Mesenchymal stem cell (in vitro differentiated cells and primary cell): ENCODE data around the gene PSMC6.

Source experiments
- DNase-seq: peaks from one replicate; pipeline ENCODE4 v3.0.0-alpha.2; 2013
- H2AFZ ChIP-seq: one replicate; pipeline ENCODE4 v1.6.1; 2013; ENCODE audit warnings: low read depth, mild to moderate bottlenecking, control low read depth, inconsistent platforms, low read length, moderate library complexity
- H2AK5ac ChIP-seq: 2 replicates; pipeline ENCODE4 v1.6.1; 2013; ENCODE audit warnings: low read length, moderate library complexity, mild to moderate bottlenecking, inconsistent platforms; ENCODE audit not compliant: severe bottlenecking
- H2BK120ac ChIP-seq: one replicate; pipeline ENCODE4 v1.6.1; 2013; ENCODE audit warnings: low read depth, mild to moderate bottlenecking, inconsistent platforms, low read length, moderate library complexity
- H2BK12ac ChIP-seq, 2 experiments: one replicate each; pipeline ENCODE4 v1.6.1; 2013; ENCODE audit warnings: inconsistent platforms in 2 of 2, low read length in 2 of 2, mild to moderate bottlenecking in 2 of 2, moderate library complexity in 2 of 2, control low read depth in 1 of 2
- H2BK15ac ChIP-seq: one replicate; pipeline ENCODE4 v1.6.1; 2013; ENCODE audit warnings: mild to moderate bottlenecking, low read depth, inconsistent platforms; ENCODE audit not compliant: poor library complexity, severe bottlenecking
- H2BK5ac ChIP-seq: 2 replicates; pipeline ENCODE4 v1.6.1; 2013; ENCODE audit warnings: low read depth, mild to moderate bottlenecking, low read length, control low read depth, inconsistent platforms; ENCODE audit not compliant: poor library complexity, severe bottlenecking
- H3K14ac ChIP-seq, 2 experiments: one replicate each; pipeline ENCODE4 v1.6.1; 2013; ENCODE audit warnings: inconsistent platforms in 2 of 2, low read length in 2 of 2, control low read depth in 1 of 2, mild to moderate bottlenecking in 1 of 2, moderate library complexity in 1 of 2
- H3K18ac ChIP-seq, 2 experiments: one replicate each; pipeline ENCODE4 v1.6.1; 2013; ENCODE audit warnings: inconsistent platforms in 2 of 2, low read length in 2 of 2, control low read depth in 1 of 2, low read depth in 1 of 2, mild to moderate bottlenecking in 1 of 2
- H3K23ac ChIP-seq, 2 experiments: one replicate each; pipeline ENCODE4 v1.6.1; 2013; ENCODE audit warnings: inconsistent platforms in 2 of 2, low read length in 2 of 2, mild to moderate bottlenecking in 2 of 2, moderate library complexity in 2 of 2, control low read depth in 1 of 2
- H3K27ac ChIP-seq: 2 replicates; pipeline ENCODE4 v1.5.1; 2013; ENCODE audit warnings: mild to moderate bottlenecking, moderate library complexity, low read length, control low read depth, inconsistent platforms; ENCODE audit not compliant: poor library complexity, severe bottlenecking
- H3K27me3 ChIP-seq, 2 experiments: 2 replicates each; pipeline versions ENCODE4 v1.6.1 to v1.7.0; 2013; ENCODE audit warnings: low read length in 2 of 2, mild to moderate bottlenecking in 2 of 2, moderate library complexity in 2 of 2, control low read depth in 1 of 2, inconsistent platforms in 1 of 2; ENCODE audit not compliant: control insufficient read depth in 1 of 2, insufficient read depth in 1 of 2
- H3K36me3 ChIP-seq, 2 experiments: 2 replicates each; pipeline versions ENCODE4 v1.6.1 to v1.7.0; 2013; ENCODE audit warnings: low read length in 2 of 2, control low read depth in 1 of 2, inconsistent platforms in 1 of 2, low read depth in 1 of 2, mild to moderate bottlenecking in 1 of 2; ENCODE audit not compliant: insufficient read depth in 2 of 2, control insufficient read depth in 1 of 2
- H3K4ac ChIP-seq, 2 experiments: one replicate each; pipeline ENCODE4 v1.6.1; 2013; ENCODE audit warnings: inconsistent platforms in 2 of 2, low read length in 2 of 2, mild to moderate bottlenecking in 2 of 2, moderate library complexity in 2 of 2, control low read depth in 1 of 2, low read depth in 1 of 2
- H3K4me1 ChIP-seq: 2 replicates; pipeline ENCODE4 v1.6.1; 2013; ENCODE audit warnings: low read depth, low read length, control low read depth; ENCODE audit not compliant: control insufficient read depth, insufficient read depth
- H3K4me2 ChIP-seq: 2 replicates; pipeline ENCODE4 v1.6.1; 2013; ENCODE audit warnings: low read length, mild to moderate bottlenecking, inconsistent platforms; ENCODE audit not compliant: poor library complexity, severe bottlenecking
- H3K4me3 ChIP-seq, 2 experiments: 2 replicates each; pipeline versions ENCODE4 v1.5.1 to v1.7.0; 2013; ENCODE audit warnings: low read length in 2 of 2, mild to moderate bottlenecking in 2 of 2, control low read depth in 1 of 2, low read depth in 1 of 2; ENCODE audit not compliant: insufficient read depth in 1 of 2
- H3K79me1 ChIP-seq: replicated peaks from 2 replicates; pipeline ENCODE4 v1.6.1; 2013; ENCODE audit warnings: mild to moderate bottlenecking, control low read depth, low read length, inconsistent platforms; ENCODE audit not compliant: poor library complexity, severe bottlenecking
- H3K9ac ChIP-seq: 2 replicates; pipeline ENCODE4 v1.7.0; 2013; ENCODE audit warnings: mild to moderate bottlenecking, low read length, moderate library complexity
- H3K9me3 ChIP-seq: 2 replicates; pipeline ENCODE4 v1.7.0; 2013; ENCODE audit warnings: mild to moderate bottlenecking, low read length; ENCODE audit not compliant: control insufficient read depth
- H4K8ac ChIP-seq: one replicate; pipeline ENCODE4 v1.6.1; 2013; ENCODE audit warnings: inconsistent platforms, mild to moderate bottlenecking, low read length, moderate library complexity
- H4K91ac ChIP-seq: one replicate; pipeline ENCODE4 v1.6.1; 2013; ENCODE audit warnings: mild to moderate bottlenecking, low read length, inconsistent platforms
- WGBS: methylation state at CpG from one replicate; pipeline ENCODE4 v1.1.7; 2013; ENCODE audit warnings: mixed read lengths; 5-methylcytosine and 5-hydroxymethylcytosine counted together

The PSMC6 gene

DNA sequence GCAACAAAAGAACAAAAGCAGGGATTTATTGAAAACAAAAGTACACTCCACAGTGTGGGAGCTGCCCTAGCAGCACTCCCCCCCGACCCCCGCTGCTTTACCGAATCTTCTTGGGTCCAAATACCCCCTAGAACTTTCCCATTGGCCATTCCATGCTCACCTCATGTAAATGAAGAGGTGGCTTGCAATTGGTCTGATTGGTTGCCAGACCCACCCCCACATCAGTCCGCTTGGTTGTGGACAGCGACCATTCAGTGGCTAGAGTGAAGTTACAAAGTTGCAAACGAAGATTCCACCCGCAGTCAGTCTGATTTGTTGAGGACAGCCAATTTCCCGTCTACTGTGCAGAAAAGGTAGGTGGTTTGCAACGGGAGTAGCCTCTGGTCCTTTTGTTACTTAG is 26.8 kb downstream of the PSMC6 start:
- Histone ChIP-seq H3K4me1 (peaks cover 5% of the 10 kb centered on the region), H2AK5ac (no peak overlapping the region), H3K9ac (no peak overlapping the region), H3K9me3 (no peaks in the 10 kb centered on the region), H3K4me2 (no peak overlapping the region), H2BK5ac (no peak overlapping the region), H3K27me3 (no peaks in the 10 kb centered on the region), H2AFZ (no peak overlapping the region), H3K4ac (no peak overlapping the region), H3K18ac (no peak overlapping the region), H2BK12ac (no peak overlapping the region), H2BK120ac (no peak overlapping the region), H3K36me3 (peaks cover 11 to 30% of the 10 kb centered on the region in 2 experiments), H3K79me1 (peaks cover 21% of the 10 kb centered on the region), H3K14ac (no peak overlapping the region), H3K27ac (no peak overlapping the region), H2BK15ac (no peak overlapping the region), H4K91ac (no peak overlapping the region), H3K23ac (no peak overlapping the region), H4K8ac (no peak overlapping the region), H3K4me3 (no peak overlapping the region)
- no peak for DNase-seq
- WGBS: 98% methylated on average over 7 of the region's 9 CpGs

DNA sequence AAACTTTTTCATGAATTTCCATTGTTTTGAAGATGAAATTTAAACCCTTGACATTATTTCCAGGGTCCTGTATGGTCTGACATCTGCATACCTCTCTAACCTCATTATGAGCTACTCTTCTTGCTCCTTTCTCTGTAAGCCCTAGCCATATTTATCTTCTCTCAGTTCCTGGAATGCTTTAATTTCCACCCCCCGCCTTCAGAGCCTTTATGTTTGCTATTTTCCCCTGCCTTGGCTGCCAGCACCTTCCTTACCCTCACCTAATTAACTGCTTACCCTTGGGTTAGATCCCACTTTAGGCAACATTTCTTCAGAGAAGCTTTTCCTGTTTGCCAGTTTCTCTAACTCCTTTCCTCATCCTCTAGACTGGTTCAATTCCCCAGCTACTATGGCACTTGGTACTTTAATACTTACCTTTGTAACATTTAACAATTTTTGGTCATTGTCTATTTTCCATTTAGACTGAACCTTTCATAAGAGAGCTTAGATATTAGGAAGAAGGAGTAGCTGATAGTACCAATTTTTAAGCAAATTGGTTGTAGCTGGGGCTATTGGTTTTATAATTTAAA is 29.0 kb downstream of the PSMC6 start:
- 67% methylated on average over 1 of the region's 1 CpG for WGBS
- Histone ChIP-seq H2BK5ac (no peak overlapping the region), H3K4me3 (no peak overlapping the region), H3K4me2 (no peak overlapping the region), H2AK5ac (no peak overlapping the region), H3K27me3 (no peaks in the 10 kb centered on the region), H3K36me3 (peaks cover 10 to 30% of the 10 kb centered on the region in 2 experiments), H3K9me3 (no peaks in the 10 kb centered on the region), H2BK120ac (no peak overlapping the region), H3K27ac (peak overlapping the region; percentile 12), H3K18ac (no peak overlapping the region), H3K4me1 (peaks cover 5% of the 10 kb centered on the region), H4K91ac (no peak overlapping the region), H4K8ac (no peak overlapping the region), H3K79me1 (peaks cover 23% of the 10 kb centered on the region), H3K9ac (no peak overlapping the region), H2BK15ac (no peak overlapping the region), H3K14ac (no peak overlapping the region), H3K4ac (no peak overlapping the region), H2BK12ac (no peak overlapping the region), H2AFZ (no peak overlapping the region), H3K23ac (no peak overlapping the region)
- DNase-seq: no peak

DNA sequence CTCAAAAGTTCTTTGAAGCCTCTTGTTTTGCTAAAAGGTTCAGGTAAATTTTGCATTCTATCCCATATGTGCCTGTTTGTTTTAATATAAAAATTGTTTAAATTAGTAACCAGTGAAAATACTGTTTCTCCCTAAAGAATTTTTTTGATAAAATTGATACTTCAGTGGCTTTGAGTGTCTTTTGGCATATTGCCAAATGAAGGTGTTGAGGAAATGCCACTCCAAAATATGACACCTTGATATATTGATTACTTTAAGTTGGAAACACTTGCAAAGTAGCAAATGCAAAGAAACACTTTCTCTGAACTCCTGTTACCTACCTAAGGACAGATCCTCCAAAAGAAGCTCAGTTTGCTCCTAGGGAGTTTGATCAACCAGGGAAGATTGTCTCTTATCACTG is 31.4 kb downstream of the PSMC6 start:
- H2AK5ac ChIP-seq: no peak overlapping the region
- no peak overlapping the region for H2BK120ac ChIP-seq
- no peaks in the 10 kb centered on the region for H3K27me3 ChIP-seq
- peaks cover 7 to 25% of the 10 kb centered on the region in 2 experiments for H3K36me3 ChIP-seq
- DNase-seq: no peak
- no peak overlapping the region for H2BK5ac ChIP-seq
- no peak overlapping the region for H3K4ac ChIP-seq
- H4K8ac ChIP-seq: no peak overlapping the region
- H3K4me3 ChIP-seq: no peak overlapping the region
- H3K9ac ChIP-seq: no peak overlapping the region
- no peak overlapping the region for H2AFZ ChIP-seq
- H3K4me2 ChIP-seq: no peak overlapping the region
- no peak overlapping the region for H4K91ac ChIP-seq
- no peak overlapping the region for H3K23ac ChIP-seq
- H3K9me3 ChIP-seq: no peaks in the 10 kb centered on the region
- no peak overlapping the region for H3K18ac ChIP-seq
- no peaks in the 10 kb centered on the region for H3K4me1 ChIP-seq
- no peak overlapping the region for H3K27ac ChIP-seq
- H3K79me1 ChIP-seq: peaks cover 18% of the 10 kb centered on the region
- H2BK12ac ChIP-seq: no peak overlapping the region
- H2BK15ac ChIP-seq: no peak overlapping the region
- H3K14ac ChIP-seq: no peak overlapping the region

DNA sequence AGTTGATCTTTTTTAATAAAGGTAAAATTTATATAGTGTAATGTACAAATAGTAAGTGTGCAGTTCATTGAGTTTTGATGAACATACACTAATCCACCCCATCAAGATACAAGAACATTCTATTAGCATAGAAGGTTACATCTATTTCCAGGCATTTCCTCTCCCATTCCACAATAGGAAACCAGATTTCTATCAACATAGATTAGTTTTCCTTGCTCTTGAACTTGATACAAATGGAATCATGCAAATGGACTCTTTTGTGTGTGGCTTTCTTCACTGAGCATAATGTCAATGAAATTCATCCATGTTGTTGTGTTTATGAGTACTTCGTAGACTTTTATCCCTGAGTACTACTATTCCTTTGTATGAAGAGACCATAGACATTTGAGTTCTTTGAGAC is 33.8 kb downstream of the PSMC6 start:
- DNase-seq: no peak
- H3K23ac ChIP-seq: no peak overlapping the region
- no peak overlapping the region for H3K4me2 ChIP-seq
- no peak overlapping the region for H3K9ac ChIP-seq
- H3K4me1 ChIP-seq: no peaks in the 10 kb centered on the region
- H4K8ac ChIP-seq: no peak overlapping the region
- H4K91ac ChIP-seq: no peak overlapping the region
- no peak overlapping the region for H2BK120ac ChIP-seq
- H3K36me3 ChIP-seq: peaks cover 5 to 15% of the 10 kb centered on the region in 2 experiments
- no peak overlapping the region for H3K4ac ChIP-seq
- no peak overlapping the region for H3K27ac ChIP-seq
- no CpG with 5 or more reads among the region's 1 CpG for WGBS
- H2AFZ ChIP-seq: no peak overlapping the region
- no peak overlapping the region for H3K4me3 ChIP-seq
- H2BK12ac ChIP-seq: no peak overlapping the region
- no peak overlapping the region for H2AK5ac ChIP-seq
- H3K9me3 ChIP-seq: no peaks in the 10 kb centered on the region
- no peak overlapping the region for H3K18ac ChIP-seq
- peaks cover 14% of the 10 kb centered on the region for H3K79me1 ChIP-seq
- no peak overlapping the region for H2BK5ac ChIP-seq
- no peak overlapping the region for H3K14ac ChIP-seq
- H2BK15ac ChIP-seq: no peak overlapping the region
- no peaks in the 10 kb centered on the region for H3K27me3 ChIP-seq
